Nephron progenitor cell (in vitro differentiated cells): ENCODE results near the gene PMEL.
A peak's percentile ranks its signal among the peaks of the same experiment; 100 is the strongest.
"Not testable (repeated sequence)": the region's sequence is repeated elsewhere in the genome, so short reads cannot be mapped to it uniquely, and the experiment has no call there.

Experiments
- DNase-seq: peaks from one replicate; pipeline ENCODE4 v3.0.0; 2021
- H3K27ac Mint-ChIP-seq: 2 replicates; pipeline ENCODE4 v1.8.0; 2021; ENCODE audit warnings: mild to moderate bottlenecking, moderate library complexity, mixed read lengths
- H3K27me3 Mint-ChIP-seq: 2 replicates; pipeline ENCODE4 v1.8.0; 2021; ENCODE audit warnings: mild to moderate bottlenecking, low read depth, mixed read lengths; ENCODE audit not compliant: poor library complexity
- H3K36me3 Mint-ChIP-seq: 2 replicates; pipeline ENCODE4 v1.8.0; 2021; ENCODE audit warnings: low read depth, mixed read lengths
- H3K4me1 Mint-ChIP-seq: 2 replicates; pipeline ENCODE4 v1.8.0; 2021; ENCODE audit warnings: mixed read lengths
- H3K4me3 Mint-ChIP-seq: 2 replicates; pipeline ENCODE4 v1.8.0; 2021; ENCODE audit warnings: mild to moderate bottlenecking, moderate library complexity, mixed read lengths
- H3K9me3 Mint-ChIP-seq: 2 replicates; pipeline ENCODE4 v1.8.0; 2021; ENCODE audit warnings: mild to moderate bottlenecking, moderate library complexity, mixed read lengths
- CTCF ChIP-seq: fragments of 200-600 bp; sonication (generic); IDR thresholded peaks from 2 replicates; pipeline ENCODE4 v1.5.0; 2021; ENCODE audit warnings: antibody characterized with exemption

The PMEL gene

GRCh38 chr12:56007564-56008559 is 42.0 kb upstream of the PMEL start:
- Mint-ChIP-seq H3K27me3 (peaks cover 3% of the 10 kb centered on the region), H3K9me3 (no peaks in the 10 kb centered on the region), H3K4me1 (peaks cover 70% of the 10 kb centered on the region), H3K36me3 (peaks cover 50% of the 10 kb centered on the region), H3K27ac (peak overlapping the region; percentile 99), H3K4me3 (peak overlapping the region; percentile 90)
- DNase-seq: peak; percentile 92
- TF ChIP-seq CTCF: no peak

- no peak overlapping the region for H3K4me3 Mint-ChIP-seq
- no peak for DNase-seq
Observed at GRCh38 chr12:56004211-56004610, 38.4 kb upstream of the PMEL start.

GRCh38 chr12:56003376-56003775 is 37.5 kb upstream of the PMEL start:
- H3K4me1 Mint-ChIP-seq: peaks cover 48% of the 10 kb centered on the region
- peaks cover 60% of the 10 kb centered on the region for H3K36me3 Mint-ChIP-seq

More at GRCh38 chr12:56004211-56004610, 38.4 kb upstream of the PMEL start:
- no peak for TF ChIP-seq CTCF
- H3K9me3 Mint-ChIP-seq: no peaks in the 10 kb centered on the region
- H3K27ac Mint-ChIP-seq: peak overlapping the region; percentile 56
- peaks cover 51% of the 10 kb centered on the region for H3K4me1 Mint-ChIP-seq
- no peaks in the 10 kb centered on the region for H3K27me3 Mint-ChIP-seq
- peaks cover 55% of the 10 kb centered on the region for H3K36me3 Mint-ChIP-seq

GRCh38 chr12:56001487-56002100 is 35.8 kb upstream of the PMEL start:
- peak overlapping the region; percentile 40 for H3K27ac Mint-ChIP-seq
- DNase-seq: no peak
- no peaks in the 10 kb centered on the region for H3K9me3 Mint-ChIP-seq
- peaks cover 56% of the 10 kb centered on the region for H3K36me3 Mint-ChIP-seq
- no peaks in the 10 kb centered on the region for H3K27me3 Mint-ChIP-seq
- no peak for TF ChIP-seq CTCF
- H3K4me3 Mint-ChIP-seq: no peak overlapping the region
- H3K4me1 Mint-ChIP-seq: peaks cover 45% of the 10 kb centered on the region

More at GRCh38 chr12:56003376-56003775, 37.5 kb upstream of the PMEL start:
- H3K9me3 Mint-ChIP-seq, H3K4me3 Mint-ChIP-seq, DNase-seq, H3K27me3 Mint-ChIP-seq: not testable (repeated sequence)
- H3K27ac Mint-ChIP-seq: peak overlapping the region; percentile 66

GRCh38 chr12:55999999-56000540 is 34.2 kb upstream of the PMEL start:
- not testable (repeated sequence) for DNase-seq, H3K27me3 Mint-ChIP-seq, H3K27ac Mint-ChIP-seq, H3K4me3 Mint-ChIP-seq, H3K9me3 Mint-ChIP-seq
- peaks cover 39% of the 10 kb centered on the region for H3K4me1 Mint-ChIP-seq
- peaks cover 46% of the 10 kb centered on the region for H3K36me3 Mint-ChIP-seq

- not testable (repeated sequence) for H3K9me3 Mint-ChIP-seq
Observed at GRCh38 chr12:55999522-55999921, 33.7 kb upstream of the PMEL start.

GRCh38 chr12:55997535-55997859 is 31.7 kb upstream of the PMEL start:
- H3K4me3 Mint-ChIP-seq: peak overlapping the region; percentile 97
- no peak for TF ChIP-seq CTCF
- H3K36me3 Mint-ChIP-seq: peaks cover 36% of the 10 kb centered on the region
- H3K4me1 Mint-ChIP-seq: peaks cover 26% of the 10 kb centered on the region
- H3K27me3 Mint-ChIP-seq: no peaks in the 10 kb centered on the region
- DNase-seq: no peak
- H3K27ac Mint-ChIP-seq: peak overlapping the region; percentile 93
- H3K9me3 Mint-ChIP-seq: no peaks in the 10 kb centered on the region

More at GRCh38 chr12:55999522-55999921, 33.7 kb upstream of the PMEL start:
- Mint-ChIP-seq H3K27ac (peak overlapping the region; percentile 51), H3K4me1 (peaks cover 39% of the 10 kb centered on the region), H3K36me3 (peaks cover 40% of the 10 kb centered on the region), H3K4me3 (peak overlapping the region; percentile 58)
- DNase-seq, H3K27me3 Mint-ChIP-seq: not testable (repeated sequence)
